ENCODE results near the gene PEG3.

The PEG3 gene

DNA sequence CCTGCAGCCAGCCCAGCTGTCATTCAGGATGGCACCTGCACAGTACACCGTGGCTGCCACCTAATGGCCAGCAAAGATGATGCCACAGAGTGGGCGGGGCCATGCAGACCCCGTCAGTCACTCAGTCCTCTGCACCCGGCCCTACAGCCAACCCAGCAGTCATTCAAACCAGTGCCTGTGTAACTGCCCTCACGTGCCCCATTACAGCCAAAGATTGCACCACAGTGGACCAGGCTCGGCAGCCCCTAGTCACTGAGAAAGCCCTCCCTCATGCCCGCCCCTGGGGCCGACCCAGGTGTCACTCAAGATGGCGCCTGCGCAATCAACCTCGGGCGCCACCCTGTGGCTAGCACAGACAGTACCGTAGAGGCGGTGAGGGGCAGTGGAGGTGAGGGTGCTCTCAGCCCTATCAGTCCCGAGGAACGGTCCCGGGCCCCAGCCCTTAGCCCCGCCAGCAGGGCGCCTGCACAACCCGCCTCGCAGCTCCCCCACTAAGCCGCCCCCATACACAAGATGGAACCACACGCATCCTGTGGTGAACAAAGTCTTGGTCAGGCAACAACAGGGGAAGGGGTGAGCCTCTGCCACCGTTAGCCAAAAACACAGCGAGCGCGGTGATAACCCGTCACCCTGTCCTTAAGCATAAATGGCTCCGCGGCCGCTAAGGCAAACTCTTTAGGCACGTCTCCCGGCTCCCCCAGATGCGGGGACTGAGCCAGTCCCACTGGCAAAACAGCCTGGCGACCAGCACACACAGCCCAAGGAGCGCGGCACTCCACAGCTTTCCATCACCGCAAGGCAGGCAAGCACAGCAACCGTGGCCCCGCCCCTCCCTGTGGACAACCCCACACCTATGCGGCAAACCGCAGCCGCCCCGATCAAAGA lies 2.3 kb downstream of the PEG3 start:
- H3K4me3 Mint-ChIP-seq: no peak overlapping the region
- H3K36me3 Mint-ChIP-seq (ENCODE audit: low read depth): peaks cover 7% of the 10 kb centered on the region
- no peak overlapping the region for H3K27ac Mint-ChIP-seq
- TF ChIP-seq, protein P1, sequence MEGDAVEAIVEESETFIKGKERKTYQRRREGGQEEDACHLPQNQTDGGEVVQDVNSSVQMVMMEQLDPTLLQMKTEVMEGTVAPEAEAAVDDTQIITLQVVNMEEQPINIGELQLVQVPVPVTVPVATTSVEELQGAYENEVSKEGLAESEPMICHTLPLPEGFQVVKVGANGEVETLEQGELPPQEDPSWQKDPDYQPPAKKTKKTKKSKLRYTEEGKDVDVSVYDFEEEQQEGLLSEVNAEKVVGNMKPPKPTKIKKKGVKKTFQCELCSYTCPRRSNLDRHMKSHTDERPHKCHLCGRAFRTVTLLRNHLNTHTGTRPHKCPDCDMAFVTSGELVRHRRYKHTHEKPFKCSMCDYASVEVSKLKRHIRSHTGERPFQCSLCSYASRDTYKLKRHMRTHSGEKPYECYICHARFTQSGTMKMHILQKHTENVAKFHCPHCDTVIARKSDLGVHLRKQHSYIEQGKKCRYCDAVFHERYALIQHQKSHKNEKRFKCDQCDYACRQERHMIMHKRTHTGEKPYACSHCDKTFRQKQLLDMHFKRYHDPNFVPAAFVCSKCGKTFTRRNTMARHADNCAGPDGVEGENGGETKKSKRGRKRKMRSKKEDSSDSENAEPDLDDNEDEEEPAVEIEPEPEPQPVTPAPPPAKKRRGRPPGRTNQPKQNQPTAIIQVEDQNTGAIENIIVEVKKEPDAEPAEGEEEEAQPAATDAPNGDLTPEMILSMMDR (IDR thresholded peaks at IDR 0.05; ENCODE audit: unreplicated experiment in 3 of 3): no peak
- no peaks in the 10 kb centered on the region for H3K27me3 Mint-ChIP-seq (ENCODE audit: low read depth)
- H3K9me3 Mint-ChIP-seq: peaks cover 55% of the 10 kb centered on the region
- peaks cover 5% of the 10 kb centered on the region for H3K4me1 Mint-ChIP-seq

DNA sequence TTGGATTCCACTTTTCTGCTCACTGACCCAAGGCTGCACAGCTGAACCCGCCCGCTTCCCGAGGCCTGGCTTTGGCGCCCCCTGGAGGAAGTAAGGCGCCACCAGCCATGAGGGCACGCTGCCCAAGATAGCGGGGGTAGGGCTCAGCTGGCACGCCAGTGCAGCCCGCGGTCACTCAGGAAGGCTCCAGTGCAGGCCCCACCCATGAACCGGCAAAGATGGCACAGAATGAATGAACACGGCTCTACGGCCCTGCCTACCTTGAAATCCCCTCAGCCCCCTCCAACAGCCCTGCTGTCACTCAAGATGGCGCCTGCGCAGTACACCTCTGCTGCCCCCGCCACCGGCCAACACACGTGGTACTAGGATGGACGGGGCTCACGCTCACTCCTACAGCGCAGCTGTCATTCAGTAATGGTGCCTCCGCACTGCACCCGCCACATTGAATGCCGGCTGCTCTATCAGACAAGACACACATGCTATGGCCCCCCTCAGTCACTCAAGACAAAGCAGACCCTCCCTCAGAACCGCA lies 3.0 kb downstream of the PEG3 start:
- Mint-ChIP-seq H3K4me1 (peaks cover 5% of the 10 kb centered on the region), H3K36me3 (ENCODE audit: low read depth) (peaks cover 7% of the 10 kb centered on the region), H3K9me3 (peaks cover 56% of the 10 kb centered on the region), H3K4me3 (no peak overlapping the region), H3K27me3 (ENCODE audit: low read depth) (no peaks in the 10 kb centered on the region), H3K27ac (no peak overlapping the region)
- TF ChIP-seq, protein P1 (IDR thresholded peaks at IDR 0.05; ENCODE audit: unreplicated experiment in 3 of 3): no peak

DNA sequence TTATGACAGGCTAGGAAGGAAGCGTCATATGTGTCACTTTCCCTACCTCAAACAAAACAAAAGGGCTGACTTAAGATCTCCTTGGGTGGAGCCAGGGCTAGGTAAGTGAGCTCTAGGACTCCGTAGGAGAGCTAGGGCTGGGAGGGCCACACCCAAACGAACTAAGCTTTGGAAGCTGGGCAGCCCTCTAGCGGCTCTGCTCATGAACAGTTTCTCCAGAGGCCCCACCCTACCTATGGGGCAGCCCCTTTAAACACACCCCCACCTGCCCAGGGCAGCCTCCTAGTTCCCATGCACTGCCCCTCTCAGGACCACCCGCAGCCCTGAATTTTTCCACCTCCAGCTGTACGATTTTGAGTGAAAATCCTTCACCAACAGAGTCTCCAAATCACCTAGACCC lies 3.5 kb downstream of the PEG3 start:
- peaks cover 61% of the 10 kb centered on the region for H3K9me3 Mint-ChIP-seq
- H3K4me1 Mint-ChIP-seq: peaks cover 5% of the 10 kb centered on the region
- H3K36me3 Mint-ChIP-seq (ENCODE audit: low read depth): peaks cover 7% of the 10 kb centered on the region
- H3K27ac Mint-ChIP-seq: no peak overlapping the region
- TF ChIP-seq, protein P1 (IDR thresholded peaks at IDR 0.05; ENCODE audit: unreplicated experiment in 3 of 3): no peak
- H3K4me3 Mint-ChIP-seq: no peak overlapping the region
- no peaks in the 10 kb centered on the region for H3K27me3 Mint-ChIP-seq (ENCODE audit: low read depth)

DNA sequence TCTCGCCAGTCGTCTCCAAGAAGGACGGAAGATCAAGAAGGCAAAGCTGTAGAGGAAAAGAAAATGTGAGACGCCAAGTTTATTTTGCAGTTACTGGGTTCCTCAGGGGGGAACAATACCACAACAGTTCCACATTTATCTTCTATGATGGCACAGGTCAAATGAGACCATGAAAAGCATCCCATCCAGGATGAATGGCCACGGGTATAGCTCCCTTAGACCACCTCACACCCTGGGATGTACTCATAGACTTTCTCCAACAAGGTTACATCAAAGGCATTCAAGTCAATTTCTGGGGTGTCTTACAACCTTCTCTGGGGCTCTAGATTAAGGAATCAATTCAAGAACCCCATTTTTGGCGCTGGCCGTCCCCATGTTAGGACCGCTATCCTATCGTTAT lies 4.5 kb downstream of the PEG3 start:
- Mint-ChIP-seq H3K4me3 (no peak overlapping the region), H3K4me1 (peaks cover 5% of the 10 kb centered on the region), H3K9me3 (peaks cover 58% of the 10 kb centered on the region), H3K27me3 (ENCODE audit: low read depth) (no peaks in the 10 kb centered on the region), H3K27ac (no peak overlapping the region), H3K36me3 (ENCODE audit: low read depth) (peaks cover 7% of the 10 kb centered on the region)
- TF ChIP-seq, protein P1 (IDR thresholded peaks at IDR 0.05; ENCODE audit: unreplicated experiment in 3 of 3): no peak

DNA sequence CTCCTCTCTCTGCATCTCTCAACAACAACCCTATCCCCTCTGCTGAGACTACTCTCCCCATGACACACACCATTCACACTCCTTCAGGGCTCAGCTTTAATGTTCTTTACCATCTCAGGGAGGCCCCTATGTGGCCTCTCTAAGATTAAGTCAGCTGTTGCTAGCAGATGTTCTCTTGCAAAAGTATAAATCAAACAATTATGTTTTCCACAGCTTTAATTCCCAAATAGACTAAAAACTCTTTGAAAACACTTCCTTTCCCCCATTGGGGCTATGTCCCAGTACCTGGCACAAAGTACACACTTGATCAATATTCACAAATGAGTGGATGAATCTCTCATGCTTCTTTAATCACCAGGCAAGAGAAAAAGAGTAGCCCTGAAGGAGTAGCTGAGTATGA lies 5.1 kb downstream of the PEG3 start:
- Mint-ChIP-seq H3K4me1 (peaks cover 5% of the 10 kb centered on the region), H3K9me3 (peaks cover 53% of the 10 kb centered on the region), H3K4me3 (no peak overlapping the region), H3K27me3 (ENCODE audit: low read depth) (no peaks in the 10 kb centered on the region), H3K27ac (no peak overlapping the region), H3K36me3 (ENCODE audit: low read depth) (peaks cover 7% of the 10 kb centered on the region)
- TF ChIP-seq, protein P1 (IDR thresholded peaks at IDR 0.05; ENCODE audit: unreplicated experiment in 3 of 3): no peak

Data from nephron (organoid).